Loucy (cell line): ENCODE data around the gene PAFAH2.

ENCODE experiments used
- EZH2phosphoT487 ChIP-seq: fragments of 200-600 bp; IDR thresholded peaks from 2 replicates; pipeline ENCODE4 v1.6.1; 2018; ENCODE audit warnings: antibody characterized with exemption, mild to moderate bottlenecking, moderate library complexity, borderline replicate concordance
- TF ChIP-seq, protein P1 (sequence below): fragments of 200-600 bp; sonication (generic); conservative IDR thresholded peaks from 2 replicates; pipeline ENCODE4 v1.5.1; 2014; ENCODE audit warnings: mild to moderate bottlenecking, antibody characterized with exemption, low read length

DNA sequence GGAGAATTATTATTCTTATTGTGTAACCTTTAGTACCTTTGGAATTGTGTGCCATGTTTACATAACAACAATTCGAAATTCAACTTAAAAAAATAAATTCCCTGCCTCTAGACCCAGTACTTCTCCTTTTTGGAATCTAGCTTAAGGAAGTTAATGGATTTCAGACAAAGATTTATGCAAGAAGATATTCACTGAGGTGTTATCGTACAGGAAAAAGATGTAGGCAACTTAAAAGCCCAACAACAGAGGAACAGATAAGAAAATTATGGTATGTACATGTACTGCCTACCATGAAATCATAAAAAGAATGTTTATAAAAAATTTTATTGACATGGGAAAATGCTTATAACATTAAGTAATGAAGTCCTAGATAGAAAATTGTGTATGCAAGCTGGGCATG is 73.4 kb downstream of the PAFAH2 start:
- TF ChIP-seq, protein P1, sequence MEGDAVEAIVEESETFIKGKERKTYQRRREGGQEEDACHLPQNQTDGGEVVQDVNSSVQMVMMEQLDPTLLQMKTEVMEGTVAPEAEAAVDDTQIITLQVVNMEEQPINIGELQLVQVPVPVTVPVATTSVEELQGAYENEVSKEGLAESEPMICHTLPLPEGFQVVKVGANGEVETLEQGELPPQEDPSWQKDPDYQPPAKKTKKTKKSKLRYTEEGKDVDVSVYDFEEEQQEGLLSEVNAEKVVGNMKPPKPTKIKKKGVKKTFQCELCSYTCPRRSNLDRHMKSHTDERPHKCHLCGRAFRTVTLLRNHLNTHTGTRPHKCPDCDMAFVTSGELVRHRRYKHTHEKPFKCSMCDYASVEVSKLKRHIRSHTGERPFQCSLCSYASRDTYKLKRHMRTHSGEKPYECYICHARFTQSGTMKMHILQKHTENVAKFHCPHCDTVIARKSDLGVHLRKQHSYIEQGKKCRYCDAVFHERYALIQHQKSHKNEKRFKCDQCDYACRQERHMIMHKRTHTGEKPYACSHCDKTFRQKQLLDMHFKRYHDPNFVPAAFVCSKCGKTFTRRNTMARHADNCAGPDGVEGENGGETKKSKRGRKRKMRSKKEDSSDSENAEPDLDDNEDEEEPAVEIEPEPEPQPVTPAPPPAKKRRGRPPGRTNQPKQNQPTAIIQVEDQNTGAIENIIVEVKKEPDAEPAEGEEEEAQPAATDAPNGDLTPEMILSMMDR: no peak
- TF ChIP-seq EZH2phosphoT487: no peak
